NT2/D1 (cell line): ENCODE measurements around the gene CINP.

Experiments used
- DNase-seq: peaks from one replicate; pipeline ENCODE4 v3.0.0-alpha.2; 2011; ENCODE audit warnings: low read depth, low spot score
- H3K27me3 ChIP-seq: 2 replicates; pipeline ENCODE4 v1.6.0; 2011; ENCODE audit warnings: mild to moderate bottlenecking; ENCODE audit not compliant: insufficient read length, insufficient read depth
- H3K36me3 ChIP-seq: 2 replicates; pipeline ENCODE4 v1.6.1; 2011; ENCODE audit warnings: mild to moderate bottlenecking, low read length, mixed read lengths; ENCODE audit not compliant: insufficient read depth, insufficient read length
- H3K4me1 ChIP-seq: 2 replicates; pipeline ENCODE4 v1.5.1; 2011; ENCODE audit not compliant: insufficient read depth, insufficient read length
- H3K4me3 ChIP-seq: 2 replicates; pipeline ENCODE4 v1.5.1; 2011; ENCODE audit warnings: low read depth; ENCODE audit not compliant: insufficient read length
- H3K9ac ChIP-seq: 2 replicates; pipeline ENCODE4 v1.6.0; 2011; ENCODE audit warnings: low read depth; ENCODE audit not compliant: insufficient read length
- H3K9me3 ChIP-seq: 2 replicates; pipeline ENCODE4 v1.5.1; 2011; ENCODE audit warnings: mild to moderate bottlenecking, low read length; ENCODE audit not compliant: insufficient read depth
- SUZ12 ChIP-seq: IDR thresholded peaks from 2 replicates; pipeline ENCODE4 v1.6.1; 2011; ENCODE audit not compliant: insufficient read length, insufficient read depth; ENCODE audit errors: extremely low read depth
- YY1 ChIP-seq: IDR thresholded peaks from 2 replicates; pipeline ENCODE4 v1.6.1; 2011; ENCODE audit not compliant: insufficient read length, insufficient read depth
- ZNF274 ChIP-seq: IDR thresholded peaks from 2 replicates; pipeline ENCODE4 v1.6.1; 2011; ENCODE audit warnings: mild to moderate bottlenecking, low read depth, low read length

CINP gene

GRCh38 chr14:102320033-102320660 is 42.5 kb downstream of the CINP start:
- Histone ChIP-seq H3K4me3 (peak overlapping the region; percentile 84), H3K36me3 (peaks cover 8% of the 10 kb centered on the region), H3K27me3 (no peaks in the 10 kb centered on the region), H3K9ac (peak overlapping the region; percentile 86), H3K4me1 (no peaks in the 10 kb centered on the region), H3K9me3 (no peaks in the 10 kb centered on the region)
- DNase-seq: no peak
- no peak for TF ChIP-seq SUZ12
- TF ChIP-seq ZNF274: no peak
- TF ChIP-seq YY1: no peak

- Histone ChIP-seq H3K27me3 (no peaks in the 10 kb centered on the region), H3K9ac (peak within 1 kb of the TSS; percentile 86), H3K4me3 (peak within 1 kb of the TSS; percentile 84), H3K9me3 (no peaks in the 10 kb centered on the region), H3K4me1 (no peaks in the 10 kb centered on the region), H3K36me3 (peaks cover 8% of the 10 kb centered on the region)
- TF ChIP-seq YY1 (peak; percentile 70), ZNF274 (no peak), SUZ12 (no peak)
- peak; percentile 74 for DNase-seq
These were observed 43.2 kb downstream of the CINP start, which contains the start of gene ZNF839 for GRCh38 chr14:102319351-102320032. TSS of gene ZNF839 (plus strand) at chr14:102319746. CDS start at chr14:102319766, 20 bp downstream.

GRCh38 chr14:102318781-102319276 is 43.9 kb downstream of the CINP start:
- peaks cover 8% of the 10 kb centered on the region for H3K36me3 ChIP-seq
- no peak for DNase-seq
- H3K9ac ChIP-seq: no peak overlapping the region
- H3K4me1 ChIP-seq: no peaks in the 10 kb centered on the region
- H3K27me3 ChIP-seq: no peaks in the 10 kb centered on the region
- peak overlapping the region; percentile 84 for H3K4me3 ChIP-seq
- H3K9me3 ChIP-seq: no peaks in the 10 kb centered on the region
- TF ChIP-seq ZNF274: no peak

GRCh38 chr14:102317564-102318248 is 45.0 kb downstream of the CINP start:
- Histone ChIP-seq H3K36me3 (peaks cover 8% of the 10 kb centered on the region), H3K4me1 (no peaks in the 10 kb centered on the region), H3K27me3 (no peaks in the 10 kb centered on the region), H3K4me3 (peak overlapping the region; percentile 27), H3K9ac (peak overlapping the region; percentile 3), H3K9me3 (no peaks in the 10 kb centered on the region)
- TF ChIP-seq YY1 (peak; percentile 57), SUZ12 (no peak), ZNF274 (no peak)
- DNase-seq: no peak

GRCh38 chr14:102316743-102317563 is 45.7 kb downstream of the CINP start:
- TF ChIP-seq SUZ12 (no peak), YY1 (no peak), ZNF274 (no peak)

GRCh38 chr14:102316338-102316742 is 46.4 kb downstream of the CINP start:
- no peaks in the 10 kb centered on the region for H3K36me3 ChIP-seq
- no peaks in the 10 kb centered on the region for H3K27me3 ChIP-seq
- no peak for DNase-seq
- TF ChIP-seq YY1: no peak
- no peak for TF ChIP-seq ZNF274
- no peak for TF ChIP-seq SUZ12
- no peaks in the 10 kb centered on the region for H3K9me3 ChIP-seq
- peak overlapping the region; percentile 29 for H3K4me3 ChIP-seq
- no peaks in the 10 kb centered on the region for H3K4me1 ChIP-seq
- H3K9ac ChIP-seq: peak overlapping the region; percentile 59

More at GRCh38 chr14:102316743-102317563, 45.7 kb downstream of the CINP start:
- Histone ChIP-seq H3K36me3 (peaks cover 5% of the 10 kb centered on the region), H3K4me3 (peak overlapping the region; percentile 29), H3K9ac (peak overlapping the region; percentile 59), H3K27me3 (no peaks in the 10 kb centered on the region), H3K4me1 (no peaks in the 10 kb centered on the region), H3K9me3 (no peaks in the 10 kb centered on the region)
- DNase-seq: peak; percentile 80

GRCh38 chr14:102315121-102315520 is 47.6 kb downstream of the CINP start:
- Histone ChIP-seq H3K27me3 (no peaks in the 10 kb centered on the region), H3K9ac (no peak overlapping the region), H3K4me1 (no peaks in the 10 kb centered on the region), H3K36me3 (no peaks in the 10 kb centered on the region), H3K9me3 (no peaks in the 10 kb centered on the region), H3K4me3 (no peak overlapping the region)
- TF ChIP-seq ZNF274: no peak
- TF ChIP-seq YY1: no peak
- TF ChIP-seq SUZ12: no peak
- no peak for DNase-seq
